HepG2 (cell line): ENCODE data around the gene EXOC3. TPM values are rescaled to one million over a fixed set of nuclear protein-coding genes. Genes with fewer than 3 reads are reported as not detected.
A peak's percentile ranks its signal among the peaks of the same experiment; 100 is the strongest.

Source experiments
- ATAC-seq: fragments of 200-7000 bp; cut with Tn5 transposase; 3 replicates; pipeline ENCODE4 v1.9.1; 2020; ENCODE audit warnings: mild to moderate bottlenecking, moderate library complexity
- BruUV-seq: library from RNA; stranded (reverse); fragments of 400-500 nt; replicated peaks from 2 replicates; lab custom pipeline; 2021; lab: Mats Ljungman, UMichigan
- CTCF ChIA-PET: fragments of 300-600 bp; formaldehyde crosslinking; extraction: SDS; loops from one replicate; lab custom pipeline; 2021; ENCODE audit warnings: low total read pairs, inconsistent platforms, low intra/inter-chr PET ratio; lab: Yijun Ruan, JAX
- POLR2A ChIA-PET: fragments of 350-600 bp; sonication (Branson Sonifier 250); formaldehyde crosslinking; loops from one replicate; lab custom pipeline; 2020; ENCODE audit warnings: antibody characterized with exemption, inconsistent platforms; lab: Yijun Ruan, JAX
- DNase-seq: peaks from one replicate; pipeline ENCODE4 v3.0.0-alpha.2; 2015; ENCODE audit warnings: low spot score
- FAIRE-seq: peaks from 3 replicates; lab custom pipeline; 2011; peaks lifted over from hg19 to GRCh38; lab: Jason Lieb, UNC
- H2AFZ ChIP-seq: one replicate; pipeline ENCODE4 v1.6.1; 2011; ENCODE audit warnings: low read length, inconsistent platforms
- H3K27ac ChIP-seq: fragments of 300-600 bp; 3 replicates; pipeline ENCODE4 v1.8.0; 2011; ENCODE audit warnings: mixed run types, mild to moderate bottlenecking, mixed read lengths, low read length, inconsistent platforms; ENCODE audit not compliant: insufficient read depth; ENCODE audit errors: extremely low read length
- H3K27me3 ChIP-seq, 2 experiments: fragments of 200-600 bp in 1 of 2; 2 replicates in 1 of 2; 3 replicates in 1 of 2; pipeline versions ENCODE4 v1.6.0 to v1.8.0; 2011; ENCODE audit warnings: low read length in 2 of 2, mild to moderate bottlenecking in 2 of 2, moderate library complexity in 2 of 2, inconsistent platforms in 1 of 2; ENCODE audit not compliant: insufficient read depth in 2 of 2, control insufficient read depth in 1 of 2
- H3K36me3 ChIP-seq, 2 experiments: fragments of 200-600 bp in 1 of 2; replicated peaks in 1 of 2; 2 replicates in 1 of 2; 3 replicates in 1 of 2; pipeline versions ENCODE4 v1.5.1 to v1.8.0; 2011; ENCODE audit warnings: low read length in 2 of 2, inconsistent platforms in 1 of 2; ENCODE audit not compliant: insufficient read depth in 2 of 2, control insufficient read depth in 1 of 2
- H3K4me1 ChIP-seq: 2 replicates; pipeline ENCODE4 v1.5.1; 2012; ENCODE audit warnings: low read length, inconsistent platforms; ENCODE audit not compliant: insufficient read depth
- H3K4me2 ChIP-seq: 2 replicates; pipeline ENCODE4 v1.6.0; 2011; ENCODE audit warnings: low read depth, low read length, inconsistent platforms
- H3K4me3 ChIP-seq, 3 experiments: fragments of 200-600 bp in 1 of 3; sonication (generic), shearing (Covaris generic) in 1 of 3; replicated peaks in 1 of 3; 2 replicates each; pipeline ENCODE4 v1.5.1; 2011 to 2016; ENCODE audit warnings: low read length in 3 of 3, inconsistent platforms in 2 of 3, low read depth in 2 of 3, mild to moderate bottlenecking in 2 of 3, control low read depth in 1 of 3, mixed read lengths in 1 of 3; ENCODE audit not compliant: insufficient read depth in 1 of 3
- H3K79me2 ChIP-seq: one replicate; pipeline ENCODE4 v1.6.1; 2011; ENCODE audit warnings: low read length, inconsistent platforms; ENCODE audit not compliant: insufficient read depth
- H3K9ac ChIP-seq: 2 replicates; pipeline ENCODE4 v1.6.0; 2011; ENCODE audit warnings: mild to moderate bottlenecking, low read depth, low read length, inconsistent platforms; ENCODE audit not compliant: insufficient read depth
- H3K9me3 ChIP-seq: 2 replicates; pipeline ENCODE4 v1.5.1; 2012; ENCODE audit warnings: mild to moderate bottlenecking, low read length
- H4K20me1 ChIP-seq: 2 replicates; pipeline ENCODE4 v1.6.0; 2011; ENCODE audit warnings: inconsistent platforms, mild to moderate bottlenecking, low read length, moderate library complexity; ENCODE audit not compliant: insufficient read depth
- ARID2 ChIP-seq: sonication (generic); formaldehyde crosslinking; IDR thresholded peaks from 2 replicates; pipeline ENCODE4 v1.8.1; 2022; ENCODE audit warnings: mild to moderate bottlenecking, missing genetic modification reagents, borderline replicate concordance
- HIVEP1 ChIP-seq: sonication (generic); formaldehyde crosslinking; IDR thresholded peaks from 2 replicates; pipeline ENCODE4 v1.4.0; 2020; ENCODE audit warnings: mild to moderate bottlenecking, missing genetic modification reagents
- HNF4G ChIP-seq, 2 experiments: sonication (generic) in 1 of 2; formaldehyde crosslinking in 1 of 2; IDR thresholded peaks; 2 replicates each; pipeline versions ENCODE4 v1.4.0 to v1.6.1; 2011 to 2020; ENCODE audit warnings: borderline replicate concordance in 2 of 2, low read depth in 2 of 2, mild to moderate bottlenecking in 2 of 2, low read length in 1 of 2, missing genetic modification reagents in 1 of 2, moderate library complexity in 1 of 2
- STAG1 ChIP-seq: sonication (generic); formaldehyde crosslinking; IDR thresholded peaks from 2 replicates; pipeline ENCODE4 v1.4.0; 2020; ENCODE audit warnings: missing genetic modification reagents
- ZFX ChIP-seq: sonication (generic); formaldehyde crosslinking; IDR thresholded peaks from 2 replicates; pipeline ENCODE4 v1.4.0; 2020; ENCODE audit warnings: mild to moderate bottlenecking, low read depth, missing genetic modification reagents, moderate library complexity
- ZNF598 ChIP-seq: sonication (generic); formaldehyde crosslinking; IDR thresholded peaks from 2 replicates; pipeline ENCODE4 v1.5.1; 2020; ENCODE audit warnings: mild to moderate bottlenecking, missing genetic modification reagents, borderline replicate concordance
- WGBS: methylation state at CpG from one replicate; pipeline ENCODE4 v1.1.6; 2017; ENCODE audit warnings: low lambda C conversion rate; 5-methylcytosine and 5-hydroxymethylcytosine counted together
- in situ Hi-C: cut with HindIII; loops from 2 replicates; pipeline ENCODE4 v1.10.0; 2017; ENCODE audit warnings: low pct_unique_long_range_greater_than_20kb; ENCODE audit not compliant: extremely low pct_ligation_motif_present
- intact Hi-C: fragments of 100-400 bp; cut with micrococcal nuclease; formaldehyde crosslinking; loops from one replicate; pipeline ENCODE4 v1.10.0; 2022; ENCODE audit not compliant: unreplicated experiment
- polyA plus RNA-seq, 8 experiments: library from polyadenylated mRNA; depleted of rRNA in 3 of 8; stranded (reverse) in 7 of 8; unstranded in 1 of 8; fragments of >200 nt; fragmentation: Illumina TruSeq in 4 of 8; extraction: Trizol in 4 of 8; gene quantifications; 2 replicates each; pipeline versions ENCODE4 v1.2.1 to v1.2.3, GENCODE V29; 2011 to 2016; ENCODE audit warnings: low read depth in 4 of 8, missing spikeins in 1 of 8, mixed read lengths in 1 of 8; ENCODE audit not compliant: insufficient read depth in 1 of 8
- total RNA-seq, 5 experiments: library from RNA; depleted of rRNA; stranded (reverse); fragments of >200 nt; fragmentation: Illumina TruSeq; extraction: Trizol; gene quantifications; 2 replicates each; pipeline ENCODE4 v1.2.3, GENCODE V29; 2016; ENCODE audit warnings: low read depth in 1 of 5
- TF ChIP-seq, protein P1 (sequence below): sonication (generic); formaldehyde crosslinking; IDR thresholded peaks from 2 replicates; pipeline ENCODE4 v1.9.0; 2022; ENCODE audit warnings: missing genetic modification reagents, mild to moderate bottlenecking, borderline replicate concordance
- TF ChIP-seq, protein P2 (sequence below): IDR thresholded peaks from 2 replicates; pipeline ENCODE4 v1.4.0; 2020; ENCODE audit warnings: mild to moderate bottlenecking, missing genetic modification reagents

The EXOC3 gene
- total and polyA plus RNA-seq, 2 of the 13 experiments (the other 11 are each of a cell fraction or from before 2014, with no cell fraction given): 9.2 to 20.5 TPM

DNA sequence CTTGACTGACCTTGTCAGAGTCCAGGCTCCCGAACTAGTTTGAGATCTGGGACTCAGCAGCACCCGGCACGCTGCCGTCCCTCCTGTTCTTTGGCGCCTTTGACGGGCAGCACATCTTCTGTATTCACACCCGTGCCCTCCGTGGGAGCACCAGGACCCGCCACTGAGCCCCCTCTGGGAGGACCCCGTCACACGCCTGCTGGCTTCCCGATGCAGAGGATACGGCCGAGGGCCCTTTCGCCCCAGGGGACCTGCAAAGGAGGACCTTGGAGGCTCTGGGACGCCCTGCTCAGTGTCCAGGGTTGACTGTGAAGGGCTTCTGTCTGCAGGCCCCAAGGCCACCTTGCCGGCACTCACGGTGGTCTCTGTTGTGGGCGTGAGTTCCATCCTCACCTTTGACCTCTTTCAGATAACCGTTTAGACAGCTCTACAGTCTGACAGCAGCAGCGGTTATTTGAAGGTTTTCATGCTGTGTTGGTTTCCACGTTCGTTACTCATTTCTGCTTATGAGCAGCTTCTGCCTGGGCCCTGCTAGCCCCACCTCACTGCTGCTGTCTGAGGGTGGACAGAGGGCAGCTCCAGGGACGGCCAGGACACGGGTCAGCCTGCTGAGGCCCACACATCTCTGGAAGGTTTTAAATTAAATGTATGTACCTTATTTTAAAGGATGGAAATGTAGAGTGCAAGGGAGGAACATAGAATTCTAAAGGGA lies 12.6 kb upstream of the EXOC3 start:
- Histone ChIP-seq H3K27ac (no peak overlapping the region), H3K9ac (no peak overlapping the region; the same call in 1 of the 2 replicates), H3K4me3 (no peak overlapping the region), H3K4me2 (0 out of 2 replicates have a peak overlapping the region, but pooled peaks have one; percentile 48), H3K79me2 (no peaks in the 10 kb centered on the region), H3K27me3 (no peaks in the 10 kb centered on the region), H3K4me1 (peaks cover 10% of the 10 kb centered on the region), H4K20me1 (no peaks in the 10 kb centered on the region), H2AFZ (no peak overlapping the region), H3K36me3 (no peaks in the 10 kb centered on the region), H3K9me3 (no peaks in the 10 kb centered on the region)
- FAIRE-seq: no peak
- in situ Hi-C loops (no loop called here), intact Hi-C loops (loop anchor here (5.0 kb wide), 1 partner anchor 113 kb away; no protein-coding TSS in a partner anchor)
- no peak for TF ChIP-seq HIVEP1 (CRISPR knock-in tag)
- 78% methylated on average over 24 of the region's 25 CpGs for WGBS
- no TSS peak for BruUV-seq
- ChIA-PET CTCF (no interaction called here), POLR2A (interaction anchor here (1.0 kb wide), 1 partner anchor 13 kb away, joined by 3 read pairs; the partner anchor contains the start of gene EXOC3)
- DNase-seq: no peak
- ATAC-seq: no peak

DNA sequence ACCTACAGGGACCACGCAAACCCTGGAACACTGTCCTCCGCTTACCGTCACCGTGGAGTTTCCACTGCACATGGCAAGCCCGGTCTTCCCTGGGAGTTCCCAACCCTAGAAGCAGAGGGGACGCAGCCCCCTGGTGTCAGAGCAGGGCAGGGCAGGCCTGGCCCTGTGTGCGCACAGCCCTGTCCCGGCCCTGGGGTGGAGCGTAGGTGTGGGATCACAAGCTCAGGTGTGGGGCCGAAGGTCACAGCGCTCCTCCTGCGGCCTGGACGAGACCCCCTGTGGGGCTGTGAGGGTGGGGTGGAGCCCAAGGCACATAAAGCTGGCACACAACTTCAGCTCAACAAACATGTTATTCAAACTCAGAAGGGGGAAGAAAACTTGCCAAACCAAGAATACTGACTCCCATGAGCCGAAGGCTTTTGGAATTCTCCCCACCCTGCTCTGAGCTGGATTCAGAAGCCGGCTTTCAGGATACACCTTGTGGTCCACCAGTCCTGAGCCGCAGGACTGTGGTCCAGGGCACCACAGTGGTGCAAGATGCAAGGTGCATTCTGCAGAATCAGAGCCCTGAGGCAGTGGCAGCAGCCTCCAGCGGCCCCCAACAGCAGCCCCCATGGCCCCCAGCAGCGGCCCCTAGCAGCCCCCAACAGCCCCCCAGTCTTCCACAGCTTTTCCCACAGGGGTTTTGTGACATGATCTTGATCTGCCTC lies 11.8 kb upstream of the EXOC3 start:
- ChIA-PET CTCF (no interaction called here), POLR2A (interaction anchor here (1.0 kb wide), 1 partner anchor 12 kb away, joined by 3 read pairs; the partner anchor contains the start of gene EXOC3)
- H3K79me2 ChIP-seq: no peaks in the 10 kb centered on the region
- in situ Hi-C loops (no loop called here), intact Hi-C loops (loop anchor here (5.0 kb wide), 1 partner anchor 114 kb away; no protein-coding TSS in a partner anchor)
- H2AFZ ChIP-seq: no peak overlapping the region
- peak overlapping the region; percentile 48; the same call in 1 of the 2 replicates for H3K4me2 ChIP-seq
- H3K4me3 ChIP-seq: no peak overlapping the region
- H4K20me1 ChIP-seq: no peaks in the 10 kb centered on the region
- DNase-seq (peak; percentile 41), FAIRE-seq (peak; percentile 28), ATAC-seq (peak; percentile 98)
- BruUV-seq: no TSS peak
- 30% methylated on average over 6 of the region's 18 CpGs for WGBS
- H3K27me3 ChIP-seq: no peaks in the 10 kb centered on the region
- H3K9ac ChIP-seq: no peak overlapping the region; the same call in 1 of the 2 replicates
- H3K27ac ChIP-seq: no peak overlapping the region
- H3K36me3 ChIP-seq: no peaks in the 10 kb centered on the region
- no peaks in the 10 kb centered on the region for H3K9me3 ChIP-seq
- peaks cover 10% of the 10 kb centered on the region for H3K4me1 ChIP-seq
- TF ChIP-seq HNF4G (IDR thresholded peaks at IDR 0.05; ENCODE audit: borderline replicate concordance, low read depth, low read length) (peak; percentile 46), HNF4G (CRISPR knock-in tag; IDR thresholded peaks at IDR 0.05; ENCODE audit: borderline replicate concordance, low read depth) (no peak), ZNF598 (CRISPR knock-in tag) (0 out of 2 replicates have a peak, but pooled peaks have one; percentile 65), STAG1 (CRISPR knock-in tag) (peak; percentile 81), ZFX (CRISPR knock-in tag) (peak; percentile 44; the same call in 1 of the 2 replicates), ARID2 (CRISPR knock-in tag) (no peak)
- TF ChIP-seq, protein P1, sequence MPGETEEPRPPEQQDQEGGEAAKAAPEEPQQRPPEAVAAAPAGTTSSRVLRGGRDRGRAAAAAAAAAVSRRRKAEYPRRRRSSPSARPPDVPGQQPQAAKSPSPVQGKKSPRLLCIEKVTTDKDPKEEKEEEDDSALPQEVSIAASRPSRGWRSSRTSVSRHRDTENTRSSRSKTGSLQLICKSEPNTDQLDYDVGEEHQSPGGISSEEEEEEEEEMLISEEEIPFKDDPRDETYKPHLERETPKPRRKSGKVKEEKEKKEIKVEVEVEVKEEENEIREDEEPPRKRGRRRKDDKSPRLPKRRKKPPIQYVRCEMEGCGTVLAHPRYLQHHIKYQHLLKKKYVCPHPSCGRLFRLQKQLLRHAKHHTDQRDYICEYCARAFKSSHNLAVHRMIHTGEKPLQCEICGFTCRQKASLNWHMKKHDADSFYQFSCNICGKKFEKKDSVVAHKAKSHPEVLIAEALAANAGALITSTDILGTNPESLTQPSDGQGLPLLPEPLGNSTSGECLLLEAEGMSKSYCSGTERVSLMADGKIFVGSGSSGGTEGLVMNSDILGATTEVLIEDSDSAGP (CRISPR knock-in tag): peak; percentile 48; the same call in 1 of the 2 replicates
- TF ChIP-seq, protein P2, sequence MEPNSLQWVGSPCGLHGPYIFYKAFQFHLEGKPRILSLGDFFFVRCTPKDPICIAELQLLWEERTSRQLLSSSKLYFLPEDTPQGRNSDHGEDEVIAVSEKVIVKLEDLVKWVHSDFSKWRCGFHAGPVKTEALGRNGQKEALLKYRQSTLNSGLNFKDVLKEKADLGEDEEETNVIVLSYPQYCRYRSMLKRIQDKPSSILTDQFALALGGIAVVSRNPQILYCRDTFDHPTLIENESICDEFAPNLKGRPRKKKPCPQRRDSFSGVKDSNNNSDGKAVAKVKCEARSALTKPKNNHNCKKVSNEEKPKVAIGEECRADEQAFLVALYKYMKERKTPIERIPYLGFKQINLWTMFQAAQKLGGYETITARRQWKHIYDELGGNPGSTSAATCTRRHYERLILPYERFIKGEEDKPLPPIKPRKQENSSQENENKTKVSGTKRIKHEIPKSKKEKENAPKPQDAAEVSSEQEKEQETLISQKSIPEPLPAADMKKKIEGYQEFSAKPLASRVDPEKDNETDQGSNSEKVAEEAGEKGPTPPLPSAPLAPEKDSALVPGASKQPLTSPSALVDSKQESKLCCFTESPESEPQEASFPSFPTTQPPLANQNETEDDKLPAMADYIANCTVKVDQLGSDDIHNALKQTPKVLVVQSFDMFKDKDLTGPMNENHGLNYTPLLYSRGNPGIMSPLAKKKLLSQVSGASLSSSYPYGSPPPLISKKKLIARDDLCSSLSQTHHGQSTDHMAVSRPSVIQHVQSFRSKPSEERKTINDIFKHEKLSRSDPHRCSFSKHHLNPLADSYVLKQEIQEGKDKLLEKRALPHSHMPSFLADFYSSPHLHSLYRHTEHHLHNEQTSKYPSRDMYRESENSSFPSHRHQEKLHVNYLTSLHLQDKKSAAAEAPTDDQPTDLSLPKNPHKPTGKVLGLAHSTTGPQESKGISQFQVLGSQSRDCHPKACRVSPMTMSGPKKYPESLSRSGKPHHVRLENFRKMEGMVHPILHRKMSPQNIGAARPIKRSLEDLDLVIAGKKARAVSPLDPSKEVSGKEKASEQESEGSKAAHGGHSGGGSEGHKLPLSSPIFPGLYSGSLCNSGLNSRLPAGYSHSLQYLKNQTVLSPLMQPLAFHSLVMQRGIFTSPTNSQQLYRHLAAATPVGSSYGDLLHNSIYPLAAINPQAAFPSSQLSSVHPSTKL (CRISPR knock-in tag): no peak
